ENCODE results near the gene HOXB8. TPM values are rescaled to one million over a fixed set of nuclear protein-coding genes. Genes with fewer than 3 reads are reported as not detected.
A peak's percentile ranks its signal among the peaks of the same experiment; 100 is the strongest.

Gene HOXB8
- total RNA-seq, 2 donors from 2014 or later: not detected

DNA sequence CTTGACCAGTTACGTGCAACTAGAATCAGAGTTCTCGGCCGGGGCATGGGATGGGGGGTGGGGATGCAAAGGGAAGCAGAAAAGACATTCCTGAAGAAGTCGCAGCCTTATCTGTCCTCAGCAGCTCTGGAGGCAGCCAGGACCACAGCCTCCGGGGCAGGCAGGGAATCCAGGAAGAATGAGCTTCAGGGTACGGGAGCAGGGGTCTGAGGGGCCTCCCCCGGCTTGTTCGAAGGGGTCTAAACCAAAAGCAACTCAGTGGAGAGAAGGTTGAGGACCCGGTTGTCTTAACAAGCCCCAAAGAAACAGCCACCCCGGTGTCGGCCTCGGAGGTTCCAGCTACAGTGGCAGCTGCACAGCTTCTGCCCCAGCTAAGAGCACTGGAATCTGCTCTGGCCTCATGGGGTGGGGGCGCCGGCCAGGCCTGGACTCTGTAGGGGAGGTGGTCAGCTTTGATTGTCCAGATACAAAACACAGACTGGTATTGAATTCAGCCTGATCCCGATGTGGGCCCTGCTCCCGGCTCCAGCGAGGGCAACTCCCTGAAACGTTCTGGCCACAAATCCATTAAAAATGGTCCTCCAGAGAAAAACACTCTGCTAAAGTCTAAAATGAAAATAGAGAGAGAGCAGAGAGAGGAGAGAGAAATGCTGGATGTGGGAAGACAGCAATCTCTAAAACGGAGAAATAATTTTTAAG lies 44.6 kb downstream of the HOXB8 start:
- no peaks in the 10 kb centered on the region for H3K36me3 Mint-ChIP-seq (ENCODE audit: low read depth)
- peaks cover 100% of the 10 kb centered on the region for H3K27me3 ChIP-seq (ENCODE audit: control insufficient read depth, insufficient read depth, low read length, poor library complexity, severe bottlenecking)
- TF ChIP-seq, protein P1, sequence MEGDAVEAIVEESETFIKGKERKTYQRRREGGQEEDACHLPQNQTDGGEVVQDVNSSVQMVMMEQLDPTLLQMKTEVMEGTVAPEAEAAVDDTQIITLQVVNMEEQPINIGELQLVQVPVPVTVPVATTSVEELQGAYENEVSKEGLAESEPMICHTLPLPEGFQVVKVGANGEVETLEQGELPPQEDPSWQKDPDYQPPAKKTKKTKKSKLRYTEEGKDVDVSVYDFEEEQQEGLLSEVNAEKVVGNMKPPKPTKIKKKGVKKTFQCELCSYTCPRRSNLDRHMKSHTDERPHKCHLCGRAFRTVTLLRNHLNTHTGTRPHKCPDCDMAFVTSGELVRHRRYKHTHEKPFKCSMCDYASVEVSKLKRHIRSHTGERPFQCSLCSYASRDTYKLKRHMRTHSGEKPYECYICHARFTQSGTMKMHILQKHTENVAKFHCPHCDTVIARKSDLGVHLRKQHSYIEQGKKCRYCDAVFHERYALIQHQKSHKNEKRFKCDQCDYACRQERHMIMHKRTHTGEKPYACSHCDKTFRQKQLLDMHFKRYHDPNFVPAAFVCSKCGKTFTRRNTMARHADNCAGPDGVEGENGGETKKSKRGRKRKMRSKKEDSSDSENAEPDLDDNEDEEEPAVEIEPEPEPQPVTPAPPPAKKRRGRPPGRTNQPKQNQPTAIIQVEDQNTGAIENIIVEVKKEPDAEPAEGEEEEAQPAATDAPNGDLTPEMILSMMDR (conservative IDR thresholded peaks at IDR 0.05): no peak
- peak; percentile 89 for DNase-seq
- peak overlapping the region; percentile 69 for H3K4me3 ChIP-seq (ENCODE audit: low read length)
- H3K9me3 ChIP-seq (ENCODE audit: control insufficient read depth, low read length): peaks cover 13% of the 10 kb centered on the region
- no peaks in the 10 kb centered on the region for H3K9me3 Mint-ChIP-seq
- no peak overlapping the region for H3K27ac Mint-ChIP-seq
- H3K36me3 ChIP-seq (ENCODE audit: control insufficient read depth, insufficient read depth, low read length): no peaks in the 10 kb centered on the region
- WGBS, 2 experiments (ENCODE audit: insufficient coverage in 1 of 2, insufficient read length in 1 of 2): 1 to 2% methylated on average over 11 to 19 of the region's 19 CpGs
- H3K4me1 ChIP-seq (ENCODE audit: control insufficient read depth, insufficient read depth, low read length): peaks cover 13% of the 10 kb centered on the region
- peaks cover 16% of the 10 kb centered on the region for H3K4me1 Mint-ChIP-seq
- H3K27ac ChIP-seq (ENCODE audit: low read depth, low read length): no peak overlapping the region
- no peak overlapping the region for H3K9ac ChIP-seq (ENCODE audit: extremely low read depth, low read length, poor library complexity, severe bottlenecking)
- peak overlapping the region; percentile 27 for H3K4me3 Mint-ChIP-seq
- H3K27me3 Mint-ChIP-seq (ENCODE audit: insufficient read depth): no peaks in the 10 kb centered on the region

DNA sequence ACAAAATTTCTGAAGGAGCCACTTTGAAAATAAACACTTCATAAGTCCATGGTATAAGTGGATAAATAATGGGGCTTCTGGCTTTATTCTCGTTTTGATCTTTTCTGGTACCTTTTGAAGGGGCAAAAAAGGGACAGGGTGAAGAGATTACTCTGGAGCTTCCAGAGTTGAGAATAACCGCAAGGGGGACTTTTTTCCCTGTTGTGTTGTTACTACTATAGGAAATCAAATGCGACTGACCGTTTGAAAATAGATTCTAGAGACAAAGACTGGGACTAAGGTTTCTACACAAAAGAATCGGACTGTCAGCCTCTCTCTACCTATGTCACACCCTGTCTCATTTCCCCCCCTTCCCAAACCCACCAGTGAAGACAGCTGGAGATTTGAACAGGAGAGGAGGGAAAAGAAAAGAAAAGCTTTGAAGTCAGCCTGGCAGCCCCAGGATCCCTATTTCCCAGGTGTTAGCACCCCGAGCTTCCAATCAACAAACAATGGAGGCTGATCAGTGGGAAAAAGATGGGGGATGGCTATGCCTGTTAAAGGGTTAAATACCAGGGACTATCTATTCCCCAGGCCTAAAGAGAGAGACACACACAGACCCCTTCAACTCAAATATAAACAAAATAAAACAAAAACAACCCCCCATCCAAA lies 45.3 kb downstream of the HOXB8 start:
- Histone ChIP-seq H3K4me3 (ENCODE audit: low read length) (no peak overlapping the region), H3K27ac (ENCODE audit: low read depth, low read length) (no peak overlapping the region), H3K9ac (ENCODE audit: extremely low read depth, low read length, poor library complexity, severe bottlenecking) (no peak overlapping the region), H3K36me3 (ENCODE audit: control insufficient read depth, insufficient read depth, low read length) (no peaks in the 10 kb centered on the region), H3K4me1 (ENCODE audit: control insufficient read depth, insufficient read depth, low read length) (peaks cover 13% of the 10 kb centered on the region), H3K9me3 (ENCODE audit: control insufficient read depth, low read length) (peaks cover 13% of the 10 kb centered on the region), H3K27me3 (ENCODE audit: control insufficient read depth, insufficient read depth, low read length, poor library complexity, severe bottlenecking) (peaks cover 100% of the 10 kb centered on the region)
- Mint-ChIP-seq H3K27me3 (ENCODE audit: insufficient read depth) (no peaks in the 10 kb centered on the region), H3K4me1 (peaks cover 16% of the 10 kb centered on the region), H3K4me3 (peak overlapping the region; percentile 27), H3K36me3 (ENCODE audit: low read depth) (no peaks in the 10 kb centered on the region), H3K27ac (no peak overlapping the region), H3K9me3 (no peaks in the 10 kb centered on the region)
- no peak for DNase-seq
- TF ChIP-seq, protein P1 (conservative IDR thresholded peaks at IDR 0.05): peak; percentile 48
- WGBS, 2 experiments (ENCODE audit: insufficient coverage in 1 of 2, insufficient read length in 1 of 2): 0 to 14% methylated on average over 2 to 4 of the region's 6 CpGs

DNA sequence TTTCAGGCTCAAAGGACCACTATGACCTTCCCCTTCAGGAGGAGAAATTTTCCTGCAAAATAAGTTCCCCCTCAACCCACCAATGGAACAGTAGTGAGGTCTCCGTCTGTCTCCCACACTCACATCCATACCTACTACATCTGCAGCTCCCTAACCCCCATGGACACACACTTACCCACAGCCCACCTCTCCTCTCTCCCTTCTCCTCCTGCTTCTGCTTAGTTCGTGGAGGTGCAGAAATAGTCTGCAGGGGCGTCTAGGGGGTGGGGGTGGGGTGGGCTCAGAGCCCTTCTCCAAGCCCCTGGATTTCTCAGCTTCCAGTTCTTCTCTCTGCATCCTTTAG lies 45.9 kb downstream of the HOXB8 start:
- no peak for DNase-seq
- H3K9me3 ChIP-seq (ENCODE audit: control insufficient read depth, low read length): peaks cover 13% of the 10 kb centered on the region
- TF ChIP-seq, protein P1 (conservative IDR thresholded peaks at IDR 0.05): no peak
- Mint-ChIP-seq H3K27me3 (ENCODE audit: insufficient read depth) (no peaks in the 10 kb centered on the region), H3K9me3 (no peaks in the 10 kb centered on the region), H3K4me3 (no peak overlapping the region), H3K36me3 (ENCODE audit: low read depth) (no peaks in the 10 kb centered on the region), H3K4me1 (peaks cover 16% of the 10 kb centered on the region), H3K27ac (no peak overlapping the region)
- peaks cover 13% of the 10 kb centered on the region for H3K4me1 ChIP-seq (ENCODE audit: control insufficient read depth, insufficient read depth, low read length)
- H3K9ac ChIP-seq (ENCODE audit: extremely low read depth, low read length, poor library complexity, severe bottlenecking): no peak overlapping the region
- H3K4me3 ChIP-seq (ENCODE audit: low read length): peak overlapping the region; percentile 14
- WGBS, 2 experiments (ENCODE audit: insufficient coverage in 1 of 2, insufficient read length in 1 of 2): 5% methylated on average over 1 of the region's 3 CpGs; no CpG with 5 or more reads in 1 of the 2 experiments
- H3K36me3 ChIP-seq (ENCODE audit: control insufficient read depth, insufficient read depth, low read length): no peaks in the 10 kb centered on the region
- peaks cover 99% of the 10 kb centered on the region for H3K27me3 ChIP-seq (ENCODE audit: control insufficient read depth, insufficient read depth, low read length, poor library complexity, severe bottlenecking)
- no peak overlapping the region for H3K27ac ChIP-seq (ENCODE audit: low read depth, low read length)
